CD4-positive, alpha-beta T cell treated with Interleukin-17A for 4 hours (primary cell): ENCODE results near the gene STAC2.
"Not testable (repeated sequence)": the region's sequence is repeated elsewhere in the genome, so short reads cannot be mapped to it uniquely, and the experiment has no call there.

Experiments used
- DNase-seq: peaks from one replicate; pipeline ENCODE4 v3.0.0-alpha.2; 2020; ENCODE audit warnings: mixed read lengths

Gene STAC2

GRCh38 chr17:39186481-39187002, 39.2 kb downstream of the STAC2 start:
- DNase-seq, result no peak

- no peak for DNase-seq
Measured at GRCh38 chr17:39183720-39184119, 42.0 kb downstream of the STAC2 start.

DNA sequence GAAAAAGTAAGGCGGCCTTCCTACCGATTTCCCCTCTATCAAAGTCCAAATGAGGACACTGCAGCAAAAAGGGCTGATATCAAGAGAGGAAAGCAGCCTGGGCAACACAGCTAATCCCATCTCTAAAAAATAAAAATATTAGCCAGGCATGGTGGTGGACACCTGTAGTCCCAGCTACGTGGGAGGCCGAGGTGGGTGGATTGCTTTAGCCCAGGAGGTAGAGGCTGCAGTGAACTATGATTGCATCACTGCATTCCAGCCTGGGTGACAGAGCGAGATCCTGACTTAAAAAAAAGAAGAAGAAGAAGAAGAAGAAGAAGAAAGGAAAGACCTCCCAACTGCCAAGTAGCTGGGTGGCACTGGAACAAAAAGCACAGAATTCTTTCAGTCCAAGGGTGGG, 42.7 kb downstream of the STAC2 start:
- DNase-seq, result no peak

DNA sequence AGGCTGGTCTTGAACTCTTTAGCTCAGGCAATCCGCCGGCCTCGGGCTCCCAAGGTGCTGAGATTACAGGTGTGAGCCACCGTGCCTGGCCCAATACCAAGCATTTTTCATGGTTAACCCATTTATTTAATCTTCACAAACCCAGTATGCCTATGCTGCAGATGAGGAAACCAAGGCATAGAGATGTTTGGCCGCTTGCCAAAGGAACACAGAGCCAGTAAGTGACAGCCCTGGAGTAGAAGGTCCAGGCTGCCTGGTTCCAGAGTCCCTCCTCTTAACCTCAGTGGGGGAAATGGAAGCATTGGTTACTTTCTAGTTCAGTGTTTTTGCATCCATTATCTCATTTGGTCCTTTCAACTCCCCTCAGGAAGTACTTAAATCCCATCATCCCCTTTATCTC, 44.4 kb downstream of the STAC2 start:
- no peak for DNase-seq

- no peak for DNase-seq
Measured at GRCh38 chr17:39178536-39178935, 47.2 kb downstream of the STAC2 start.

DNA sequence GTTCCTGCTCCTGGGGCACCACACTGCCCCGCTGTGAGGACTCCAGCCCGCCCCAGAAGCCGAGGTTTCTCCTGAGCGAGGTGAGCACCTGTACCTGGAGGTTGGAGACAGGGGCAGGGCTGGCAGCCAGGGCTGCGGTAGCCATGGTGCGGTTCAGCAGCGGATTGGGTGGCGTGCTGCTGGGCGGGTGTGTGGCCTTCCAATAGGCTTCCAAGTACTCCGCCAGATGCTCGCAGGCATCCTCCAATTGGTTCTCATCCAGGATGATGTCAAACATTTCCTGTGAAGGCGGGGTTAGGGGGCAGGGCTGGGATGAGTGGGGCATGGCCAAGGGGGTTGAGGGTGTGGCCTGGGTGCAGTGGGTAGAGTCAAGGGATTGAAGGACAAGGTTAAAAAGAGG, 48.5 kb downstream of the STAC2 start:
- no peak for DNase-seq

- DNase-seq, result no peak
Measured at GRCh38 chr17:39175695-39176093, 50.1 kb downstream of the STAC2 start.

GRCh38 chr17:39174920-39175694, 50.6 kb downstream of the STAC2 start:
- peak; percentile 89 for DNase-seq

DNA sequence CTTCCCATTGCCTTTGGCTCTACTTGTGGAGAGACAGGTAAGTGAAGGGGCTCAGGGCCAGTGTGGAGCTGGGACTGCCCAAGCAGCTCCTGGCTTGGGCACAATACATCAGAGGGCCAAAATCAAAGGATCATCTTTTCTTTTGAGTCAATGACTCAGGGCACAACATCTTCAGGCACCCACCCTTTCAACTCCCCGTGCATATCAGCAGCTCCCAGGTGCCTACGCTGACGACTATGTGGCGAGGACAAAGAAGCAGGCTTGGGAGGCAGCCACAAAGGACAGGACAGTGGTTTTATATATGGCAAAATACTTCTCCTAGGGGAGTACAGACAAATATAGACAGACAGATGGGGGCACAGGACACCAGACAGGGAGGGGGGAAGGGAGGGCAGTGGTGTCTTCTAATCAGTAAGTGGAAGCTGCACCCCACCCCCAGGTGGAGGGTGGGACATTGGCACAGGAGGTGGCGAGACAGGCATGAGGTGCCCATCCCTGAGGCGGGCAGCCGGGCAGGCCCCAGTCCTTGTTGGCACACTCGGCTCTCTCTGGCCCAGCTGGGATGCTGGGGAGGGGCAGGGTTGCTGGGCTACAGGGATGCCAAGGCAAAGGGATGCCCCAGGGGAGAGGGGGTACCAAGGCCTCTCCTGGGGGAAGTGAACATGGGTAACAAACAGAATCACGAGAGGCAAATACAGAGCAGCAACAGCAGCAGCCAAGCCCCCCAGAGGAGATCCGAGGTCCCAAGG, 52.0 kb downstream of the STAC2 start:
- DNase-seq, result no peak

GRCh38 chr17:39173080-39173479, 52.7 kb downstream of the STAC2 start:
- no peak for DNase-seq

- no peak for DNase-seq
Measured at GRCh38 chr17:39171933-39172332, 53.8 kb downstream of the STAC2 start.

GRCh38 chr17:39170558-39170957, 55.2 kb downstream of the STAC2 start:
- no peak for DNase-seq

- no peak for DNase-seq
Measured at GRCh38 chr17:39170109-39170508, 55.6 kb downstream of the STAC2 start.

DNA sequence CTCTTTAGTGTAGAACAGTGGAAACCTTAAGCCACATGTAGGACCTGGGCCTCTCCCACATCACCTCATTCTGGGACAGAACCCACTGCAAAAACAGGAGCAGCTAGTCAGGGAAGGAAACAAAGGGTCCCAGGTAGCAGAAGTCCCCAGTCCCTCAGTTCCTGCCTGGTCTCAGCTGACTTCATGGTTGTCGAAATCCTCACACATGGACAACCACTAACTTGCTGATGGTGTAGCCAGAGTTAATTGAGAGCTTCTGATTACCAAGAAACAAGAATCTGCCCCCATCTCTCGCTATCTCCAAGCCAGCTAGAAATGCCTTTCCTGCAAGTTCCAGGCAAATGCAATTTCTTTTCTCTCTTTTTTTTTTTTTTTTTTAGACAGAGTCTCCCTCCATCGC, 56.2 kb downstream of the STAC2 start:
- no peak for DNase-seq

- no peak for DNase-seq
Measured at GRCh38 chr17:39169101-39169500, 56.6 kb downstream of the STAC2 start.

DNA sequence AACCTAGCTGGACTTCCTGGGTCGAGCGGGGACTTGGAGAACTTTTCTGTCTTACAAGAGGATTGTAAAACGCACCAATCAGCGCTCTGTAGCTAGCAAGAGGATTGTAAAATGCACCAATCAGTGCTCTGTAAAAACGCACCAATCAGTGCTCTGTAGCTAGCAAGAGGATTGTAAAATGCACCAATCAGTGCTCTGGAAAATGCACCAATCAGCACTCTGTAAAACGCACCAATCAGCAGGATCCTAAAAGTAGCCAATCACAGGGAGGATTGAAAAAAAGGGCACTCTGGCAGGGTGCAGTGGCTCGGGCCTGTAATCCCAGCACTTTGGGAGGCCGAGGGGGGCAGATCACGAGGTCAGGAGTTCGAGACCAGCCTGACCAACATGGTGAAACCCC, 57.2 kb downstream of the STAC2 start:
- not testable (repeated sequence) for DNase-seq

DNA sequence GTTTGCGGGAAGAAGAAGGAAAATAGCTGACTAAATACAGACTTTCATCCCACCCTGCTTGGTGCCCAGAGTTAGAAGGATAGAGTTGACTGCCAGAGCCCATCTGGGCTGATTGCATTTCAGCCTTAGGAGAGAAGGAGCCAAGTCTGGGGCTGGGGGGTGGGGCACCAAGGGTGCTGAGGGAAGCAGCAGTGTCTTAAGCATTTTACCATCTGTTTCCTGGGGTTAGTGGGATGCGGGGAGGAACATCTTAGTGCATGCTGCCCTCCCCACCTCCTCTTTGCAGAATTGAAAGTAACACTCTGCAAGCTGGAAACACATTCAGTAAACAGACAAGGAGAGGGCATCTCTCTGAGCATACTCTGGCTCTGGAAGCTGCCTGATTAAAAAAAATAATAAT, 58.3 kb downstream of the STAC2 start:
- DNase-seq, result no peak

- DNase-seq, result no peak
Measured at GRCh38 chr17:39166437-39167335, 59.1 kb downstream of the STAC2 start.

- no peak for DNase-seq
Measured at GRCh38 chr17:39165841-39166349, 59.9 kb downstream of the STAC2 start, which contains the start of gene ARL5C. Gene ARL5C, minus strand, starts transcription at chr17:39166161. Its CDS starts 401 bp downstream, at chr17:39165760.

- DNase-seq, result no peak
Measured at GRCh38 chr17:39165178-39165840, 60.4 kb downstream of the STAC2 start.

- peak; percentile 81 for DNase-seq
Measured at GRCh38 chr17:39164675-39165143, 61.0 kb downstream of the STAC2 start.

DNA sequence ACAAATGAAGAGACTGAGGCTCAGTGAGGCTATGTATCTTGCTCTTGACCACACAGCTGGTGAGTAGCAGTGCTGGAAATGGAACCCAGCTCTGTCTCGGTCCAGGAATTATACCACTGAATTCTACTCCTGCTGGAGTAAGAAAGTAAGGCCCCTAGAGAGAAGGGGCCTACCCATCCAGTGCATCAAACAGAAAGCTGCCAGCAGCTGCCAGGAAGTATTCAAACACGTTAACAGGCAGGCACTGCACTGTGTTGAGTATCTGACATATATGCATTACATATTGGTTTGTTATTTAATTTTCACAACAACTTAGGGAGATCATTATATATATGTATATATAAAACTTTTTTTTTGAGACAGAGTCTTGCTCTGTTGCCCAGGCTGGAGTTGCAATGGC, 63.8 kb downstream of the STAC2 start:
- no peak for DNase-seq
